HG03565 (cell line): ENCODE measurements around the gene TPMT.
"Not testable (repeated sequence)": the region's sequence is repeated elsewhere in the genome, so short reads cannot be mapped to it uniquely, and the experiment has no call there.

Experiments used
- ATAC-seq: cut with Tn5 transposase; IDR thresholded peaks from one replicate; pipeline ENCODE4 v1.9.1; 2021; ENCODE audit warnings: mild to moderate bottlenecking, moderate library complexity; ENCODE audit not compliant: unreplicated experiment

TPMT gene

DNA sequence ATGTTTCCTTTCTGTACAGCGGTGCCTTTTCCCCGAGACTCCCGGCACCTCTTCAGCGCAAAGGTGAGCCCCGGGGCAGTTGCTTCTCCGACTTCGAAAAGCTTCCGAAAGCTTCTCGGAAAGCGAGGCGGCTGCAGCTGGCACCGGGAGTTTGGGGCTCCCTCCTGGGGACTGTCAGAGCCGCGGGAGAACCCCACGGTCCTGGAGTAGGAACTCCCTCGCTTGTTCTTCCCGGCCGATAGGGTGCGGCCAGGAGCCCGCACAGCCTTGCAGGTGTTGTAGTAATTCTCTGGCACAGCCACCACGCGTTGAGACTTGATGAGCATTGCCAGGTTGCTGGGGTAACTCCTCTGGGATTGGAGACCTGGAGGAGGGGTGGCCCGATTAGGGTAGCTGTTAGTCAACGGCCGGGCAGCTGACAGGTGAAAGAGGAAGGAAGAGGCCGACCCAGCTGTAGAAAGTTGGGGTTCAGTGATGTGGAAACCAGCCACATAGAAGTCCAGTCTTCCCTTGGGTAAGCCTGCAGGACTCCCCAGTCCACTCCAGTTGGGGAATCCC lies 1.1 kb upstream of the TPMT start:
- ATAC-seq, result peak; percentile 28

DNA sequence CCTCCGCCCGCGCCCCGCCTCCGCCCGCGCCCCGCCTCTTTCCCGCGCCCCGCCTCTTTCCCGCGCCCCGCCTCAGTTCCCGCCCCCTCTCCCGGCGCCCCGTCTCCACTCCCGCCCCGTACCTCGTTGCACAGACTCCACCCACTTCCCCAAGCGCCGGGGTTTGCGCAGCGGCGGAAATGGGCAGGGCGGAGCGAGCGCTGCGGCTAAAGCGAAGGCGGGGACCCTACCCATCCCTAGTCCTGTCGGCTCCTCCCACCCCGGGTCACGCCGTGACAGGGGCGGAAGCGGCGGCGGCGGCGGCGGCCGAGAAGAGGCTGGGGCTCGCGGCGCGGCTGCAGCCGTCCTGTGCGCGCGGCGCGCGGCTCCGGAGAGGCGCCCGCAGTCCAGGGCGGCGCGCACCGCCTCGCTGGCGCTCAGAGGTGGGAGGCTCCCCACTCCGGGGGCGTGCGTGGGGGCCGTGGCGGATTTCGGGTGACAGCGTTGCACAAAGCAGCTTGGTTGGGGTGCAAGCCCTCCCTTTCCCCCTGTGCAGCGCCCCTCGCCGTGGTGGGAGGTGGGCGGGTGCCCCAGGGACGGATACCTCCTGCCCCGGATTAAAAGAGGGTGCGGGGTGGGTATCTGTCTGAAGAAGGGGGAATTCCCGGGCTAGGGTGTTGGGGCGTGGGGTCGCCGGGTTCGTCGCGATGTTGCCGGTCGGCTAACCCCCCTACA lies 430 bp upstream of the TPMT start, which contains the start of gene KDM1B:
TSS of gene KDM1B (plus strand) at position 273 of the 714 bp plus-strand sequence. CDS start 4,474 bp downstream, outside the sequence.
- peak; percentile 80 for ATAC-seq

DNA sequence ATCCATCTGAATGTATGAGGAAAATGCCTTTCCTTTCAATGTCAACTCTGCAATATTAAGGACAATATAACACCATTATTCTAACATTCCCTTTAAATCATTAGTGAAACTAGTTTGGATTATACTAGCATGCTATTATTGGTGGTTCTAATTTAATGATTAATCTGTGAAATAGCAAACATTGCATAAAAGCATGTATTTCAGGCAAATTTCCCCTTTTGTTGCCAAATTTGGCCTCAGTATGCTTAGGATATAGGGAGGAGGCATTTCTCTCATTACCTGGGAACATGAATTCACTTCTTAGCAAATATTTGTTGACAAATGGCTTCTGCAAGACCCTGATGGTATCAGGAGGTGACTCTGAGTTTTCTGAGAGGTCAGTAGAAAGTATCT lies 1.6 kb downstream of the TPMT start:
- no peak for ATAC-seq

DNA sequence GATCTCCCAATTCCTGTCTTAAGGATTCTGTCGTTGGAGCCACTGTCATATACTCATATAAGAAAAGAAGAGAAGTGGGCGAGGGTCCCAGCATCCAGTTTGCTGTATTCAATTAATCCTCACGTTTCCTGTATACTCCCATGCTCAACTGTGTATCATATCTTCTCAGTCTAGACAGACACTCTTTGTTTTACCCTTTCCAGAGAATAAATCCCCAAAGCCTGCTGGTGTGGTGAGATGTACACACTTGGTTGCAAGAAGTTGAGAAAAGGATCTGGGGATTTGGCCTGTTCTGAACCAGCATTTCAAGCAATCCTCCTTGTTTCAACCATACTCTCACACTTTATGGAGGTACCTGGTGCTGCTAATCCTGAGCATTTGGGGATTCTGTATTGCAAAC lies 3.1 kb downstream of the TPMT start:
- ATAC-seq, result no peak

DNA sequence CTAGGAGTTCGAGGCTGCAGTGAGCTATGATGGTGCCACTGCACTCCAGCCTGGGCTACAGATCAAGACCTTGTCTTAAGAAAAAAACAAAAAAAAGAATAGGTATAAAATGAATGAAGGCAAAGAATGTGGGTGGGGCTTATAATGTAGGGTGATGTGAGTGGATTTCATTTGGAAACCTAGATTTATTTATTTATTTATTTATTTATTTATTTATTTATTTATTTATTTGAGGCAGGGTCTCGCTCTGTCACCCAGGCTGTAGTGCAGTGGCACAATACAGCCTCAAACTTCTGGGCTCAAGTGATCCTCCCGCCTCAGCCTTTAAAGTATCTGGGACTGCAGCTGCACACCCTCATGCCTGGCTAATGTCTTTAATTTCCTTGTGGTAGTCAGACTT lies 3.5 kb downstream of the TPMT start:
- not testable (repeated sequence) for ATAC-seq

DNA sequence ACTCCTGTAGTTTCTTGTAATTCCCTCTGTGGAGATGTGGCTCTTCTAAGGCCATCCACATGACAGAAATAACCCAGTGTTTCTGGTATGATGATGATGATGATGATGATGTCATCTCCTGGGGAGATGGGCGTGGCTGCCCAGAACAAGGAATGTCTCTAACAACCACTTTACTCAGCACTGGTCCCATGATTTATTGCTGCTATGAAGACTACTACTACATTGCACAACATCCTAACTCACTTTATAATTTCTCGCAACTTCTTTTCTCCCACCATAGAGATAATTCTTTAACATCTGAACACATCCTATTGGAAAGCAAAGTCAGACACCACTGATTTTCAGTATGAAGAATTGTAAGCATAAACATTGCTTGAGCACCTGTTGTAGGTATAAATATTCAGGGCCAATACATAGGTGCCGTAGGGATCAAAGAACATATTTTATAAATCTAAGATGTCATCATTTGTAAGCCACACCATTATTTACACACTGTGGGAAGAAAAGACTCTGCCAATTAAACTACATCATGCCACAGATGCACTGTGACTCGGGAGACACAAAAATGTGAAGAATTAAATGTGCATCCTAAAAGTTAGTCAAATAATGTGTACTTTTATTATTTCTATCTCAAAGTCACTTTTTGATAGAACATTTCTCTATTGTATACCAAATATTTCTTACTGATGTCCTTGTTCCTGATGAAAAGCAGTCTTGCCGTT lies 6.4 kb downstream of the TPMT start:
- ATAC-seq, result no peak

DNA sequence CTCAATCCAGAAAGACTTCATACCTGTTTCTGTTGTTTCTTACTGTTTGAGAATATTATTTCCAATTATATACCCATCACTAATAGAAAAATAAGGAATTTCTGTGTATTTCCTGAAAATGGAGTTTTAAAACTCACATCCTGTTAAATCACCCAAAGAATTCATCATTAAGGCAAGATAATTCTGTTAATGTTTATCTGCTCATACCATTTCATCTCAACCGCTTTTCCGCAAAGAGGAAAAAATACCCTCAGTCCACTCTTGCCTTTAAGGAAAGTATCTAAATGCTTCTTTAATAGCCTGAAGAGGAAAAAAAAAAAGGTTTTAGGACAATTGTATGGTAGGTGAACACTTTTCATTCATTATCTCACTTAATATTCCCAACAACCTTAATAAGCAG lies 7.3 kb downstream of the TPMT start:
- ATAC-seq, result no peak

DNA sequence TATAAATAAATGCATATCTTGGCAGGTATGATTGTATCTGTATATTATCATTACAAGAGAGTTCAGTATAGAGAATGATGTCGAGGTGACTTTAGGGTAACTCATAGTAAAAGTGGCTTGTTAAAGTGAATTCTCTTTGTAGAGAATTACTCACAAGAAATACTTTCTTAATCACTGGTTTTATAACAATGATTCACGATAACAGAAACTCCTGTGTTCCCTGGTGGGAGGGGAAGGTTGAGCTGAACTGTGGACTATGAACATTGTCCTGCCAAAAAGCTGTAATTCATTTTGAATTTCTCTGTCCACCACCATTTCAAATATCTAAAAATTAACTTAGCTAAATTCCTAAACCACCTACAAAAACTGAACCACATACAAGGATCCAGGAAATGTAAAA lies 7.7 kb downstream of the TPMT start:
- no peak for ATAC-seq

DNA sequence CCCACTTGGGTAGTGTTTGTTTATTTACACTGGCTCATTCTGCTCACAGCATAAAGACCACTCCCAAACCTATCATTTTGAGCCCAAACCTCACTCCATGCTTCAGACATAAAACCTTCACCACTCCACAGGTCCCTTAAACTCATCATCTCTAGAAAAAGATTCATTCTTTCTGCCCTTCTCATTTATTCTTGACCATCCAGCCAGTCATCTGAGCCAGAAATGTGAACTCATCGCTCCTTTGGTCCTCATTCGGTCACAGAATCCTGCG lies 12.4 kb downstream of the TPMT start:
- no peak for ATAC-seq

DNA sequence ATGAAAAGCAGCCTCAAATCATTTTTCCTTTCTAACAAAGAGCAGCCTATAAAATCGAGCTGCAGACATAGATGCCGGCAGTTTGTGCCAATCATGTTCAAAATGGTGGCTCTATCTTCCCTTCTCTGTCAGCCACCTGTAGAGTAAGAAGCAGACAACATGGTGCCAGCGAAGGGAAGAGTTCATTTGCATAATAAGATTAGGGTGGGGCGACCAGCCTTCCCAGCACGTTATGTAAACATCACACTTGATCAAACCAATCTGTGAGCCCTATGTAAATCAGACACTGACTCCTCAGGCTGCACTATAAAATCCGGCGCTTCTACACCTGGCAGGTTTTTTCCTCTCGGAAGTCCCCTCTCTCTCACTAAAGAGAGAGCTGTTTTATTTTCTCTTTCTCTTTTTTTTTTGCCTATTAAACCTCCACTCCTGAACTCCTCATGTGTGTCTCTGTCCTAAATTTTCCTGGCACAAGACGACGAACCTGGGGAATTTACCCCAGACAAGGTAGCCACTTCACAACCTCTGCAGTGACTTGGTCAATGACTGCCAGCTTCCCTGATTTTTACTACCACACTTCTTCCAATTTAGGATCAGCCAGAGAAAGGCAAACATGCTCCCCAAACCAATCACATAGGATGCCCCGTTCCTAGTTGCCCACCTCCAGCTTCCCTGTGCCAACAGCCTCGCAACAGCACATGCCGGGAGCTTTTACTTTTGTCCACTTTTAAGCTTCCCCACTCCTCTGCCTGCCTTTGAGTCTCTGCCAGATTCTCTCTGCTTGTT lies 12.9 kb downstream of the TPMT start:
- no peak for ATAC-seq

DNA sequence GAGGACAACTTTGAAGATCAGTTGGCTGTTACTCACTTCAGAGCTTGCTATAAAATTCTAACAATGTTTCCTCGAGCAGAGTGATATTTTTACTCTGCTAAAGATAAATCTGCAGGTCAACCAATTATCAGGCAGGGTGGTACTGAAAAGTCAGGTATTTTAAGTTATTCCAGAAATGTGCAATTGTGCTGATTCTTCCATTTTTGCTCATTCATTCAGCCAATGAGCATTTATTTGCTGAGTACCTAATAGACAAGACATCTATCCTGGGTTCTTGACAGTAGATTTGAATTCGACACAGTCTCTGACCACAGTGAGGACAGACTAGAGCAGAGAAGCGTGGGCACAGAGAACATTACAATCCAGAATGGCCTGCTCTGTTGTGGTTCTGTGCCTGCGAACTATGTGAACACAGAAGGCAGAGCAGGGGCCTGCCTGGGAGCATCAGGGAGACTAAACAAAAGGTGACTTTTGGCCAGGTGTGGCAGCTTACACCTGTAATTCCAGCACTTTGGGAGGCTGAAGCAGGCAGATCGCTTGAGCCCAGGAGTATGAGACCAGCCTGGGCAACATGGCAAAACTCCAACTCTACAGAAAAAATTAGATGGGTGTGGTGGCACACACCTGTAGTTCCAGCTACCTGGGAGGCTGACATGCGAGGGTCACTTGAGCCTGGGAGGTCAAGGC lies 14.8 kb downstream of the TPMT start:
- no peak for ATAC-seq

DNA sequence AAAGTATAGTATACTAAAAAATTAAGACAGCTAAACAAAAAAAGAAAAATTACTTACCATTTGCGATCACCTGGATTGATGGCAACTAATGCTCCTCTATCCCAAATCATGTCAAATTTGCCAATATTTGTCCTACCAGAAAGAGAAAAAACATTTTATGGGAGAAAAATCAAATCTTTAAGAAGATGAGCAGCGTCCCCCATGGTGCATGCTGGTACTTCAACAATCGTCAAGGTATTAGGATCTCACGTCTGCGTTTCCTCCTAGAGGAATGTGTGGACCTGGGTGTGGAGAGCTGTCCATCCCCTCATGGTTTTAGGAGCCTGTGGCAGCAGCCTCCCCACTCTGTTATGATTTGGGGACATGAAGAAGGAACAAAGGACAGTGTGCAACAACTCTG lies 16.0 kb downstream of the TPMT start:
- no peak for ATAC-seq

DNA sequence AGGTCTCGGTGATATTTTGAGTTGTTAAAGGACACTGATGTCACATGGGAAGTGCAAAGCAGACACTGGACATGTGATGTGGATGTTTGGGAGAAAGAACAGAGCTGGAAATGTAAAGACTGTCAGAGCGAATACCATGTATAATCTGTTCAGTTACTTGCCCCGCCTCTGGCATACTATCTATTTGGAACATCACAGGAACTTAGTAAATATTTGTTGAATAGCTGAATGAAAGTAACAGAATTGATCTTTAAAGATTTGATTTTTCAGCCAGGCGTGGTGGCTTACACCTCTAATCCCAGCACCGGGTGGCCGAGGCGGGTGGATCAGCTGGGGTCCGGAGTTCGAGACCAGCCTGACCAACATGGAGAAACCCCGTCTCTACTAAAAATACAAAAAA lies 18.6 kb downstream of the TPMT start:
- no peak for ATAC-seq

DNA sequence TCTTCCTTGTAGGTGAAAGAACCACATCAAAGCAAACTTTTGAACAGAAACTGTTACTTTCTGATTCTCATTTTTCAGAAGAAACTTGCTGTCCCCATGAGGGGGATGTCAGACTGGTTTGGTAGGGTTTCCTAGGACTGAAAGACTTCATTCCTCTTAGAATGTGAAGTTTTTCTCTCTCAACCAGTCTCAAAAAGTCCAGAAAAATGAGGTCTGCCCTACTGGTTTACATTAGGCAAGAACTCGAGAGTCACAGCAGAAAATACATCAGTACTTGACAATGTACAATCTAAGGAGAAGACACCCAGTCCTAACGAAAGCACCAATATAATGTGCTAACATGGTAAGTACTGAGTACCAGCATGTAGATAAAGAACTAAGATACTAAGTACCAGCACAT lies 19.7 kb downstream of the TPMT start:
- no peak for ATAC-seq

DNA sequence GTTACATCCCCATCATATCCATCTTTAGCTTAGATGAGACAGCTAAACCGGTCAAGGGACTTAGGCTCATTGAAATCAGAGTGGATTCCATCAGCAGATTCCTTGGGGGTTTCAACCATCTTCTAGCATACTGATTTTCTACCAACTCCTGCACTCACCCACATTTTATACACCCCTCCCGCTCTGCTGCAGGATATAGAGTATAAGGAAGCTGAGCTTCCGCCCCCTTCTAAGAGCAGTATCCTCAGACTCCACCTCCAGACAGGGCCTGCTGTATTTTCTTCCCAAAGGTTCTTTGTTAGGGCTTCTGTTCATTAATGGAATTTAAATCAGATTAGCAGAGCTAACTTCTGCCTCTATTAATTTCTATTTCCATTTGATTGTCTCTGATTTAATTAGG lies 22.5 kb downstream of the TPMT start:
- ATAC-seq, result no peak

DNA sequence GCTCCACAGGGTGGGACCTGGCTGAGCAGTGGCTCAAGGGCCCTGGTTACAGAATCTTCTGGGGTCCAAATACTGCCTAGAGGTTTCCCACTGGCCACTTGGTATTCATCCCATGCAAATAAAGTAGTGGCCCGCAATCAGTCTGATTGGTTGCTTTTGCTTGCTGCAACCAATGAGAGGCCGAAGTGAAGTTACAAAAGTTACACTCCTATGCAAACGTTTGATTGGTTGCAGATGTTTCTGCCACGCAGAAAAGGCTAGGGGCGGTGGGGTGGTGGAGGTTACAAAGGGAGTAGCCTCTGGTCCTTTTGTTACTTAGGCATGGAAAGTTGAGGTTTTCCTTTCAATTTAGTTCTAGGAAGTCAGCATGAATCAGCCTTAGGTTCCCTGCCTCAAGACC lies 28.8 kb downstream of the TPMT start:
- no peak for ATAC-seq

DNA sequence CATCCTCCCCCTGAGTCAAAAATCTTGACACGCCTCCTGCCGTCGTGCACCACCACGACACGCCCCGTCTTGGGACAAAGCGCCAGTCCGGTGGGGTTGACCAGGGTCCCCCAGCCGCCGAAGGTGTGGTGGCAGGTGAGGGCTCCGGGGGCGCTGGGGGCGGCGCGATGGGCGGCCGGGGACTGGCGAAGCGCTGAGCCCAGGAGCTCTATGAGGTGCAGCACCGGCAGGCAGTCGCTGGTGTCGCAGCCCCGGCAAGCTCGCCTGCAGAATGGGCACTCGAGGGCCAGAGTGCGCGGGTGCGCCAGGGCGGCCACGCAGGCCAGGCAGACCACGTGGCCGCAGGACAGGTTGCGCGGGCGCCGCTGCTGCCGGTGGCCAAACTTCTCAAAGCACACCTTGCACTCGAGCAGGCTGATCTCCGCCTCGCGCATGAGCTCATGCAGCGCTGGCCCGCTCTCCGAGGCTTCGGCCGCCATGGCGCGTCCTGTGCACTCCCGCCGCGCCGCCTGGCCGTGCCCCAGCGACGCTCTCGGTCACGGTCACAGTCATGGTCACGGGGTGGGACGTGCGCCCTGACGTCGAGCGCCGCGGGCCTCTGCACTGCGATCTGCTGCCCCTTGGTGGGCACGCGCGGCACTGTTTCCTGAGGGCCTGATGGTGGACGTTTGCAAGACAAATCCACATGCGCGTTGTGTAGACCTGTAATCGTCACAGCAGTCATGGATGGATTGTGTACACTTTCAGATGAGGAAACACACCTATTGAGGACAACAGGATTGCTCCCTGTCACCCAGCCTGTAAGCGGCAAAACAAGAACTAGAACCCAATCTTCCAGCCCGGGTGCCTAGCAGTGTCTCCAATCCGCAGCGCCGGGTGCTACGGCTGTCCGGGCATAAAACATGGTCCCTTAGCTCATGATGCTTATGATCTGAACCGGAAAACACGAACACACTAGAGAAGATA lies 32.5 kb downstream of the TPMT start, which contains the start of gene NHLRC1:
TSS of gene NHLRC1 (minus strand) at position 550 of the 966 bp plus-strand sequence. CDS start at position 479, 71 bp downstream.
- ATAC-seq, result peak; percentile 99

DNA sequence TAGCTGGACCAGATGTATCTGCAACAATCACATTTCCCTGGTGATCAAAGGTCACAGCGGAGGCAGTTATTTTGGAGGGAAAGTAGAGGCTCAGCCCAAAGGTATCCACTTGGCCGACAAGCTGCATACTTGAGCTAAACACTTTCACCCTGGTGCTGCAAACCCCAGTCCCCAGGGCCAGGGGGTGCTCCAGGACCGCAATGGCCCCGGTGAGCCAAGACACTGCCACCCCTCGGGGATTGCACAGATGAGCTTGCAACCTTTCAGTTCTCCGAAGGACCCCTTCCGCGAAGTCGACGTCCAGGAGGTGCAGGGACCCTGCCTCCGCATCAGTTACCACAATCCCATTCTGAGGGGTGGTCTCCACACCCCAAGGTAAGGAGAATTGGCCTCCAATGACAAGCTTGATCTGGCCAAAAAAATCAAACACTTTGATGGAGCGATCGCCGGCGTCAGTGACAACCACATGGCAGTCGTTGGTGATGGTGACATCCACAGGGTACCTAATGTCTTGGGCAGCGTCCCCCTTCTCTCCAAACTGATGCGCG lies 33.2 kb downstream of the TPMT start:
- ATAC-seq, result no peak

DNA sequence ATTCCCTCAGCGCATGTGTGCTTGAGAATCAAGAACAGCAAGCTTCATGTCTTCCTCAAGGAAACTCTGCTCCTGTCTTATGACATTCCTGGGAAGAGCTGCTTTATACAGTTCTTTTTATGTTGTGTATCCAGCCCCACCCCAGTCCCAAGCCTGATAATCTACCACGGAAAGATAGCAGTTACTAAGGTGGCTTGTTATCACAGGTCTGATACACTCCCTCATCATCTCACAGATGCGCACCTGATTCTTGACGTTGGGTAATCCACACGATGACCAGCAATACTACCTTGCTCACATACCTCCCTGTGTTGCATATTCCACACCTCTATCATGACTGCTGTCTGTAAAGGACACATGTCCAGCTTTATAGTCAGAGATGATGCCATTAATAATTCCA lies 35.6 kb downstream of the TPMT start:
- no peak for ATAC-seq

DNA sequence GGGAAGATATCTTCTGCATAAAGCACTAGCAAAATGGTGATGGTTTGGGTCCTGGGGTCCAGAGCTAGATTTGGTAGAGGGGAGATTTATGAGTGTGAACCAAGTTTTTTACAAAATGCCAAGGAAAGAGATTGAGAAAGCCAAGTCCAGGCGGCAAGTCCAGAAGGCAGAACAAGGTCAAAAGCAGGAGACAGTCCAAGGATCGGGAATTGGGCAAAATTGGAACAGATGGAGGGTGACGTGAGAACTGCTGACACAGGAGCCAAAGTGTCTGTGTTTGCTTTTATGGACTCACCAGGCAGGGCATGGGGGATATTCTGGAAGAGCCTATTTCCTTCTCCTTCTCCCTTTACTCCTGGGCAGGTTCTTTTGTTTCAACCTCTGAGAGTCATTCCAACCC lies 36.5 kb downstream of the TPMT start:
- no peak for ATAC-seq
